Stimulated activated CD4-positive, alpha-beta T cell treated with anti-CD3 and anti-CD28 coated beads, Interleukin-15, amount 100 ng/mL, for 1 hour (primary cell): ENCODE measurements around the gene SCRN3.
"Not testable (repeated sequence)": the region's sequence is repeated elsewhere in the genome, so short reads cannot be mapped to it uniquely, and the experiment has no call there.

Source experiments
- DNase-seq, 2 donors: peaks; one replicate each; pipeline ENCODE4 v3.0.0-alpha.2; 2020; ENCODE audit warnings: low read depth in 1 of 2, low spot score in 1 of 2

The SCRN3 gene

GRCh38 chr2:174395284-174395968 lies at the start of gene SCRN3:
SCRN3 (plus strand) TSS chr2:174395730; CDS start chr2:174398284, 2,554 bp downstream.
- DNase-seq: peak; percentile 36 to 51

- no peak for DNase-seq
These were observed 45.5 kb upstream of the SCRN3 start for GRCh38 chr2:174350018-174350417.

- no peak for DNase-seq
These were observed 44.8 kb upstream of the SCRN3 start for GRCh38 chr2:174350593-174351181.

- no peak for DNase-seq
These were observed 42.5 kb upstream of the SCRN3 start for GRCh38 chr2:174353004-174353403.

- DNase-seq: no peak
These were observed 39.2 kb upstream of the SCRN3 start for GRCh38 chr2:174356347-174356746.

GRCh38 chr2:174359663-174360062 lies 35.9 kb upstream of the SCRN3 start:
- DNase-seq: not testable (repeated sequence)

GRCh38 chr2:174362949-174363348 lies 32.6 kb upstream of the SCRN3 start:
- DNase-seq: no peak

- DNase-seq: not testable (repeated sequence)
These were observed 31.9 kb upstream of the SCRN3 start for GRCh38 chr2:174363492-174364225.

GRCh38 chr2:174364628-174365027 lies 30.9 kb upstream of the SCRN3 start:
- no peak for DNase-seq

GRCh38 chr2:174365571-174365970 lies 30.0 kb upstream of the SCRN3 start:
- no peak for DNase-seq

- DNase-seq: no peak
These were observed 26.8 kb upstream of the SCRN3 start for GRCh38 chr2:174368691-174369090.

- DNase-seq: no peak
These were observed 18.6 kb upstream of the SCRN3 start for GRCh38 chr2:174376967-174377366.

- DNase-seq: no peak
These were observed 11.7 kb upstream of the SCRN3 start for GRCh38 chr2:174383796-174384195.

- DNase-seq: no peak
These were observed 10.3 kb upstream of the SCRN3 start for GRCh38 chr2:174385201-174385600.

GRCh38 chr2:174388706-174389105 lies 6.8 kb upstream of the SCRN3 start:
- not testable (repeated sequence) for DNase-seq

- no peak for DNase-seq
These were observed 6.0 kb upstream of the SCRN3 start for GRCh38 chr2:174389542-174389941.

GRCh38 chr2:174390303-174390702 lies 5.2 kb upstream of the SCRN3 start:
- not testable (repeated sequence) for DNase-seq

- DNase-seq: no peak
These were observed 2.8 kb upstream of the SCRN3 start for GRCh38 chr2:174392706-174393105.

GRCh38 chr2:174395969-174396630 lies 570 bp downstream of the SCRN3 start:
- no peak for DNase-seq

GRCh38 chr2:174397773-174398172 lies 2.2 kb downstream of the SCRN3 start:
- DNase-seq: no peak

GRCh38 chr2:174399171-174399570 lies 3.6 kb downstream of the SCRN3 start:
- no peak for DNase-seq

- DNase-seq: no peak
These were observed 5.3 kb downstream of the SCRN3 start for GRCh38 chr2:174400853-174401252.
